Endothelial cell of coronary artery (primary cell): ENCODE measurements around the gene OR5L2. TPM values are rescaled to one million over a fixed set of nuclear protein-coding genes. Genes with fewer than 3 reads are reported as not detected.

Experiments used
- total RNA-seq: library from RNA; depleted of rRNA; stranded (reverse); fragments of >200 nt; gene quantifications from 2 replicates; pipeline ENCODE4 v1.2.3, GENCODE V29; 2014

OR5L2 gene
- not detected in 2 replicates for total RNA-seq

GRCh38 chr11:55826919-55827318 lies at the start of gene OR5L2:
OR5L2 (plus strand) TSS chr11:55827219; CDS start chr11:55827219, 0 bp downstream.

GRCh38 chr11:55795256-55795655 lies 31.8 kb upstream of the OR5L2 start, which contains the start of gene OR5D14:
OR5D14 (plus strand) TSS chr11:55795556; CDS start chr11:55795556, 0 bp downstream.

DNA sequence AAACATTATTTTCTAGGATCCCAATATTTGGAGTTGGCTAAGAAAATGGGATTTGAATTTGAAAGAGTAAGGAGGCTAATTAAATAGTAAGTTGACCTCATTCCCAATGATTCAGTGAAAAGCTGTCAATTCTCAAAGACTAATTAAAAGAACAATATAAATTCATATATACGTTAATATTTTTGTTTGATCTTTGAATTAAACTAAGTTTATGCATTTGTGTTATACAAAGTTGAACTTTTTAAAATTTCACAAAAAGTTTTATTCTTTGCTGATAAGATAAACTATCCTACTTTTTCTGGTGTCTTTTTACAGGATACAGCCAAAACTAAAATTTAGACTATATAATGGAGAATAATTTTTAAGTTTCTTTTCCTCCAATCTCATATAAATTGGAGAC lies 16.0 kb upstream of the OR5L2 start, which contains the start of gene OR5L1:
Gene OR5L1, plus strand, starts transcription at position 301 of the 400 bp plus-strand sequence. CDS start 100 bp downstream, outside the sequence.

GRCh38 chr11:55819330-55819729 lies 7.7 kb upstream of the OR5L2 start, which contains the start of gene OR5D18:
OR5D18 (plus strand) TSS chr11:55819630; CDS start chr11:55819630, 0 bp downstream.

DNA sequence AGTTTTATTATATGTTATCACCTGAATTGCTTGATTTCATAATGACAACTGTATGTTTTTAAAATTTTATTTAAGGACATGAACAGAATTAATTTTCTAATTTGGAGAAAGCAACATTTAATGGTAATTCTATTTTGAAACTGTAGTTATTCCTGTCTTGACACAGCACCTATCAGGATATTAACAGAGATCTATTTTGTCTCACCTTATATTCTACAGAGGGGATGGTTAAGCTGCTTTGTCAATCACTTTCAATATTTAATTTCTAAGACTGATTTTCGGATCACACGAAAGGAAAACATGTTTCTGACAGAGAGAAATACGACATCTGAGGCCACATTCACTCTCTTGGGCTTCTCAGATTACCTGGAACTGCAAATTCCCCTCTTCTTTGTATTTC lies 11.4 kb downstream of the OR5L2 start, which contains the start of gene OR5D16:
Gene OR5D16, plus strand, starts transcription at position 301 of the 400 bp plus-strand sequence. Its CDS starts 0 bp downstream, at position 301.

Other genes starting within 250 kb of the OR5L2 start
- gene OR4C11, start 219.6 kb upstream of the OR5L2 start, total RNA-seq: not detected in 2 replicates
- not detected in 2 replicates for gene OR4P4, start 192.1 kb upstream of the OR5L2 start, total RNA-seq
- gene OR4S2, start 178.9 kb upstream of the OR5L2 start, total RNA-seq: not detected in 2 replicates
- not detected in 2 replicates for gene OR4C6, start 165.0 kb upstream of the OR5L2 start, total RNA-seq
- gene OR5D13, start 53.8 kb upstream of the OR5L2 start, total RNA-seq: not detected in 2 replicates
- gene OR5D14, start 31.7 kb upstream of the OR5L2 start, total RNA-seq: not detected in 2 replicates
- gene OR5L1, start 15.9 kb upstream of the OR5L2 start, total RNA-seq: not detected in 2 replicates
- gene OR5D18, start 7.6 kb upstream of the OR5L2 start, total RNA-seq: not detected in 2 replicates
- not detected in 2 replicates for gene OR5D16, start 11.5 kb downstream of the OR5L2 start, total RNA-seq
- not detected in 2 replicates for gene TRIM51, start 56.1 kb downstream of the OR5L2 start, total RNA-seq
- not detected in 2 replicates for gene OR5W2, start 87.4 kb downstream of the OR5L2 start, total RNA-seq
- gene OR5I1, start 109.2 kb downstream of the OR5L2 start, total RNA-seq: not detected in 2 replicates
- not detected in 2 replicates for gene OR10AG1, start 142.7 kb downstream of the OR5L2 start, total RNA-seq
- not detected in 2 replicates for gene OR5F1, start 167.4 kb downstream of the OR5L2 start, total RNA-seq
- gene OR5AS1, start 200.4 kb downstream of the OR5L2 start, total RNA-seq: not detected in 2 replicates